Measurements from ENCODE around the gene PHF2. TPM values are rescaled to one million over a fixed set of nuclear protein-coding genes. Genes with fewer than 3 reads are reported as not detected.

PHF2 gene
- total RNA-seq, 1 donor from 2014 or later, result 12.1 TPM

DNA sequence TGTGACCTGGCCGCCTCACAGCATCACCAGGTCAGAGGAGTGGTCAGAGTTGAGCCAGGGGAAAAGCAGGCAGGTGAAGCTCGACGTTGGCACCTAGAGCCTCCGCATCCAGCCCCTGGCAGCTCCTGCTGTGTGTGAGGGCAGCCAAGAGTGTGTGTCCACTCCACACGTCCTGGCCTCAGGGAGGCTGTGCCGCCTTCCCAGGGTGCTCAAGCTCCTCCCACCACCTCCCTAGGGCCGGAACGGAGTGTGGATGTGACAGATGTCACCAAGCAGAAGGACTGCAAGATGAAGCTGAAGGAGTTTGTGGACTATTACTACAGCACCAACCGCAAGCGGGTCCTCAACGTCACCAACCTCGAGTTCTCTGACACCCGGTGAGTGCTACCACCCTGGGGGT lies 72.5 kb downstream of the PHF2 start:
- no peak for TF ChIP-seq EZH2 (IDR thresholded peaks at IDR 0.05; ENCODE audit: insufficient read depth, low read length)
- TF ChIP-seq, protein P1, sequence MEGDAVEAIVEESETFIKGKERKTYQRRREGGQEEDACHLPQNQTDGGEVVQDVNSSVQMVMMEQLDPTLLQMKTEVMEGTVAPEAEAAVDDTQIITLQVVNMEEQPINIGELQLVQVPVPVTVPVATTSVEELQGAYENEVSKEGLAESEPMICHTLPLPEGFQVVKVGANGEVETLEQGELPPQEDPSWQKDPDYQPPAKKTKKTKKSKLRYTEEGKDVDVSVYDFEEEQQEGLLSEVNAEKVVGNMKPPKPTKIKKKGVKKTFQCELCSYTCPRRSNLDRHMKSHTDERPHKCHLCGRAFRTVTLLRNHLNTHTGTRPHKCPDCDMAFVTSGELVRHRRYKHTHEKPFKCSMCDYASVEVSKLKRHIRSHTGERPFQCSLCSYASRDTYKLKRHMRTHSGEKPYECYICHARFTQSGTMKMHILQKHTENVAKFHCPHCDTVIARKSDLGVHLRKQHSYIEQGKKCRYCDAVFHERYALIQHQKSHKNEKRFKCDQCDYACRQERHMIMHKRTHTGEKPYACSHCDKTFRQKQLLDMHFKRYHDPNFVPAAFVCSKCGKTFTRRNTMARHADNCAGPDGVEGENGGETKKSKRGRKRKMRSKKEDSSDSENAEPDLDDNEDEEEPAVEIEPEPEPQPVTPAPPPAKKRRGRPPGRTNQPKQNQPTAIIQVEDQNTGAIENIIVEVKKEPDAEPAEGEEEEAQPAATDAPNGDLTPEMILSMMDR (IDR thresholded peaks at IDR 0.05; ENCODE audit: insufficient read depth, low read depth, low read length), result no peak
- Mint-ChIP-seq H3K4me1 (ENCODE audit: low read depth, unreplicated experiment) (peaks cover 2% of the 10 kb centered on the region), H3K36me3 (ENCODE audit: low read depth, unreplicated experiment) (peaks cover 14% of the 10 kb centered on the region), H3K27me3 (ENCODE audit: low read depth, unreplicated experiment) (no peaks in the 10 kb centered on the region), H3K9me3 (ENCODE audit: unreplicated experiment) (no peaks in the 10 kb centered on the region), H3K4me3 (ENCODE audit: unreplicated experiment) (no peak overlapping the region), H3K27ac (ENCODE audit: unreplicated experiment) (no peak overlapping the region)
- Histone ChIP-seq H3K4me1 (ENCODE audit: insufficient read depth, low read length) (no peaks in the 10 kb centered on the region), H4K20me1 (ENCODE audit: insufficient read depth, low read length) (peaks cover 19% of the 10 kb centered on the region), H3K27me3 (ENCODE audit: insufficient read depth, low read length) (no peaks in the 10 kb centered on the region), H3K9ac (ENCODE audit: low read length) (no peak overlapping the region), H3K79me2 (ENCODE audit: insufficient read depth, low read length) (no peaks in the 10 kb centered on the region), H2AFZ (ENCODE audit: low read depth, low read length) (no peak overlapping the region), H3K36me3 (ENCODE audit: insufficient read depth, low read length) (peaks cover 10% of the 10 kb centered on the region), H3K4me3 (ENCODE audit: insufficient read depth, low read depth, low read length) (no peak overlapping the region), H3K27ac (ENCODE audit: low read depth, low read length) (no peak overlapping the region), H3K4me2 (ENCODE audit: low read length) (no peak overlapping the region), H3K9me3 (ENCODE audit: insufficient read depth, low read depth, low read length) (no peaks in the 10 kb centered on the region)
- DNase-seq (ENCODE audit: low read depth) (no peak), FAIRE-seq (no peak)

DNA sequence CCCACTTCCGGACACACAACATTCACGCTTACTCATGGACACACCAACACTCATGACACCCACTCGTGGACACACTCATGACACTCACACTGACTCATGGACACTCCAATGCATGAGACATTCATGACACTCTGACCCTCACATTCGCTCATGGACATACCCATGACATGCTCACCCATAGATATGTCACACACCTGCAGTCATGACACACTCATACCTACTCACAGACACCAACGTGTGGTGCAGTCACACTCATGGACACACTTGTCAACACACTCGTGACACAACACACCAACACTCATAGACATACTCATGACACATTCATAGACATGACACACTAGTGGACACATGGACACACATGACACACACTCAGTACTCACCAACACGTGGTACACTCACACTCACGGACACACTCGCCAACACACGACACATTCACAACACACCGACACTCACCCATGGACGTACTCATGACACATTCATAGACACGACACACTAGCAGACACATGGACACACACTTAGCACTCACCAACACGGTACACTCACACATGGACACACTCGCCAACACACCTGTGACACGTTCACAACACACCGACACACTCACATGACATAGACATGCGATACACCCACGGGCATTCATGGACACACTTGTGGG lies 73.4 kb downstream of the PHF2 start:
- H3K4me2 ChIP-seq (ENCODE audit: low read length), result no peak overlapping the region
- no peak overlapping the region for H2AFZ ChIP-seq (ENCODE audit: low read depth, low read length)
- no peaks in the 10 kb centered on the region for H3K9me3 ChIP-seq (ENCODE audit: insufficient read depth, low read depth, low read length)
- no peaks in the 10 kb centered on the region for H3K4me1 ChIP-seq (ENCODE audit: insufficient read depth, low read length)
- H3K79me2 ChIP-seq (ENCODE audit: insufficient read depth, low read length), result no peaks in the 10 kb centered on the region
- TF ChIP-seq, protein P1 (IDR thresholded peaks at IDR 0.05; ENCODE audit: insufficient read depth, low read depth, low read length), result no peak
- TF ChIP-seq EZH2 (IDR thresholded peaks at IDR 0.05; ENCODE audit: insufficient read depth, low read length), result no peak
- H3K27me3 ChIP-seq (ENCODE audit: insufficient read depth, low read length), result no peaks in the 10 kb centered on the region
- Mint-ChIP-seq H3K36me3 (ENCODE audit: low read depth, unreplicated experiment) (peaks cover 14% of the 10 kb centered on the region), H3K4me1 (ENCODE audit: low read depth, unreplicated experiment) (no peaks in the 10 kb centered on the region), H3K9me3 (ENCODE audit: unreplicated experiment) (no peaks in the 10 kb centered on the region), H3K4me3 (ENCODE audit: unreplicated experiment) (no peak overlapping the region), H3K27me3 (ENCODE audit: low read depth, unreplicated experiment) (no peaks in the 10 kb centered on the region), H3K27ac (ENCODE audit: unreplicated experiment) (no peak overlapping the region)
- FAIRE-seq (no peak), DNase-seq (ENCODE audit: low read depth) (no peak)
- H3K27ac ChIP-seq (ENCODE audit: low read depth, low read length), result no peak overlapping the region
- H3K36me3 ChIP-seq (ENCODE audit: insufficient read depth, low read length), result peaks cover 10% of the 10 kb centered on the region
- no peak overlapping the region for H3K4me3 ChIP-seq (ENCODE audit: insufficient read depth, low read depth, low read length)
- no peak overlapping the region for H3K9ac ChIP-seq (ENCODE audit: low read length)
- H4K20me1 ChIP-seq (ENCODE audit: insufficient read depth, low read length), result peaks cover 14% of the 10 kb centered on the region

DNA sequence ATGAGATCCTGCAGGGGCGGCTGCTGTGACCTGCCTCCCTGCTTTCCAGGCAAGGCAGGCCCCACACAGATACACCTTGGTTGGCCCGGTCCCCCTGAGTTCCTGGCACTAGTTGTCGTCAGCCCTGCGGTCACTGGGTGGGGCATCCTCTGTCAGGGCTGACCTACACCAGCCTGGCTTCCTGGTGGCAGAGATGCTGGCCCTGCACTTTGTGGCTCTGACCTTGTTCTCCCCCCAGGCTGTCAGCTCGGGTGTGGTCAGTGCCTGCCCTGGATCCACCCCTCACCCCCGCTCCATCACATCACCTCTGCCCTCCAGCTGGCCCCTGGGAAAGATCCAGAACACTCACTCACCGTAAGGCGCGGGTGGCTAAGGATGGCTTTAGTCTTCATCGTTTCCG lies 74.1 kb downstream of the PHF2 start:
- Mint-ChIP-seq H3K9me3 (ENCODE audit: unreplicated experiment) (no peaks in the 10 kb centered on the region), H3K4me1 (ENCODE audit: low read depth, unreplicated experiment) (no peaks in the 10 kb centered on the region), H3K27ac (ENCODE audit: unreplicated experiment) (no peak overlapping the region), H3K27me3 (ENCODE audit: low read depth, unreplicated experiment) (no peaks in the 10 kb centered on the region), H3K36me3 (ENCODE audit: low read depth, unreplicated experiment) (peaks cover 14% of the 10 kb centered on the region), H3K4me3 (ENCODE audit: unreplicated experiment) (no peak overlapping the region)
- Histone ChIP-seq H3K4me2 (ENCODE audit: low read length) (no peak overlapping the region), H3K79me2 (ENCODE audit: insufficient read depth, low read length) (no peaks in the 10 kb centered on the region), H3K9me3 (ENCODE audit: insufficient read depth, low read depth, low read length) (no peaks in the 10 kb centered on the region), H3K4me1 (ENCODE audit: insufficient read depth, low read length) (no peaks in the 10 kb centered on the region), H3K4me3 (ENCODE audit: insufficient read depth, low read depth, low read length) (no peak overlapping the region), H3K27ac (ENCODE audit: low read depth, low read length) (no peak overlapping the region), H3K36me3 (ENCODE audit: insufficient read depth, low read length) (peaks cover 10% of the 10 kb centered on the region), H3K9ac (ENCODE audit: low read length) (no peak overlapping the region), H2AFZ (ENCODE audit: low read depth, low read length) (no peak overlapping the region), H4K20me1 (ENCODE audit: insufficient read depth, low read length) (peaks cover 11% of the 10 kb centered on the region), H3K27me3 (ENCODE audit: insufficient read depth, low read length) (no peaks in the 10 kb centered on the region)
- DNase-seq (ENCODE audit: low read depth), result no peak
- FAIRE-seq, result no peak
- TF ChIP-seq, protein P1 (IDR thresholded peaks at IDR 0.05; ENCODE audit: insufficient read depth, low read depth, low read length), result no peak
- TF ChIP-seq EZH2 (IDR thresholded peaks at IDR 0.05; ENCODE audit: insufficient read depth, low read length), result no peak
